Progenitor cell of endocrine pancreas (in vitro differentiated cells): ENCODE measurements around the gene AP4E1. TPM values are rescaled to one million over a fixed set of nuclear protein-coding genes. Genes with fewer than 3 reads are reported as not detected.
A peak's percentile ranks its signal among the peaks of the same experiment; 100 is the strongest.
"Not testable (repeated sequence)": the region's sequence is repeated elsewhere in the genome, so short reads cannot be mapped to it uniquely, and the experiment has no call there.

Source experiments
- DNase-seq: peaks from one replicate; pipeline ENCODE4 v3.0.0; 2021; ENCODE audit warnings: low spot score; ENCODE audit not compliant: unreplicated experiment
- H3K27ac Mint-ChIP-seq: 2 replicates; pipeline ENCODE4 v1.8.0; 2021; ENCODE audit warnings: mild to moderate bottlenecking, moderate library complexity, mixed read lengths
- H3K27me3 Mint-ChIP-seq: 2 replicates; pipeline ENCODE4 v1.8.0; 2021; ENCODE audit warnings: mixed read lengths
- H3K36me3 Mint-ChIP-seq: 2 replicates; pipeline ENCODE4 v1.8.0; 2022; ENCODE audit warnings: mixed read lengths; ENCODE audit not compliant: insufficient read depth
- H3K4me1 Mint-ChIP-seq: 2 replicates; pipeline ENCODE4 v1.8.0; 2021; ENCODE audit warnings: low read depth, mixed read lengths
- H3K4me3 Mint-ChIP-seq: 2 replicates; pipeline ENCODE4 v1.8.0; 2021; ENCODE audit warnings: low read depth, mild to moderate bottlenecking, moderate library complexity, mixed read lengths
- H3K9me3 Mint-ChIP-seq: 2 replicates; pipeline ENCODE4 v1.8.0; 2021; ENCODE audit warnings: low read depth, mixed read lengths
- CTCF ChIP-seq: fragments of 200-600 bp; sonication (generic); IDR thresholded peaks from one replicate; pipeline ENCODE4 v1.5.0; 2021; ENCODE audit warnings: antibody characterized with exemption, mild to moderate bottlenecking; ENCODE audit not compliant: unreplicated experiment
- total RNA-seq: library from RNA; stranded (reverse); gene quantifications from 2 replicates; pipeline ENCODE4 v1.2.1, GENCODE V29; 2021

The AP4E1 gene
- total RNA-seq, 1 donor from 2014 or later, result 10.5 TPM

DNA sequence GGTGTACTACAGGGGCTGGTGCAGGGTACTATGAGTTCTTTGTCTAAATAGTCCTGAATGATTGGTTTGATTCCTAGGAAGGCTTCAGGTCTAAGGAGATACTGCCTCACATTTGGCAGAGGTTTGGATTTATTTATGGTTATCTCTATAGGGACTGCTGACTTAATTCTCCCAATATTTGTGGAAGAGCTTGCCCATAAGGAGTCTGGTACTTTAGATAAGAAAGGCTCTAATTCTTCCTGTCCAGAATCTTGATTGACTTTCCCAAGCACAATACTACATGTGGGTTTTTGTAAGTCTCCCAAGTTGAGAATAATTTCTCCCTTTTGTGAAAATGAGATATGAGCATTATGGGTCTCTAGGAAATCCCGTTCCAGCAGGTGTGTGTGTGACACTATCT, 36.7 kb upstream of the AP4E1 start:
- Mint-ChIP-seq H3K4me1 (peaks cover 14% of the 10 kb centered on the region), H3K36me3 (no peaks in the 10 kb centered on the region), H3K27ac (no peak overlapping the region), H3K27me3 (peaks cover 4% of the 10 kb centered on the region), H3K4me3 (no peak overlapping the region), H3K9me3 (no peaks in the 10 kb centered on the region)
- no peak for DNase-seq
- TF ChIP-seq CTCF, result no peak

DNA sequence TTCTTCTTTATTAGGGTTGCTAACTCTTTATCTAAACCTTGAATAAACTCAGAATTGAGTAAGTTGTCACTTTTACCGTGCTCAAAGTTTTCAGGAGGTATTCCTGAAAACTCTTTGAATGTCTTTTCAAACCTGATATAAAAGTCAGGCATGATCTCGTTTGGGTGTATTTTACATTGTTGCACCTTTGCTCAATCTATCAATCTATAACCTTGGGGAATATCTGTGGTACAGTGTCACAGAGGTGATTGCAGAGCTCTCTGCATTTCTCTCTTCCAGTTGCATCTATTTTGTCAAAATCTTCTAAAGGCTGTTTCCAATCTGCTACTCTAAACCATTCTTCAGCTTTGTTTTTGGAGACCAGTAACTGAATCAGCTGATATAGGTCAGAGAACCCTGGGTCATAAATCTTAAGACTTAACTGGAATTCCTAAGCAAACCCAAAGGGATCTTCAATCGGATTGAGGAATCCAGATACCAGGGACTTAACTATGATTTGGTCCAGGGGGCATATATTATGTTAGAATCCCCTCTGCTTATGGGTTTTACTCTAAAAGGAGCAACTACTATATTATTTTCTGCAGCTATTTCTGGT, 35.6 kb upstream of the AP4E1 start:
- TF ChIP-seq CTCF, result no peak
- no peak for DNase-seq
- Mint-ChIP-seq H3K36me3 (no peaks in the 10 kb centered on the region), H3K4me3 (no peak overlapping the region), H3K27ac (no peak overlapping the region), H3K9me3 (no peaks in the 10 kb centered on the region), H3K4me1 (peaks cover 11% of the 10 kb centered on the region), H3K27me3 (peaks cover 4% of the 10 kb centered on the region)

GRCh38 chr15:50873935-50874361, 34.5 kb upstream of the AP4E1 start:
- DNase-seq, result no peak
- no peak for TF ChIP-seq CTCF
- H3K4me3 Mint-ChIP-seq, result no peak overlapping the region
- H3K9me3 Mint-ChIP-seq, result no peaks in the 10 kb centered on the region
- H3K27ac Mint-ChIP-seq, result no peak overlapping the region
- peaks cover 11% of the 10 kb centered on the region for H3K4me1 Mint-ChIP-seq
- peaks cover 8% of the 10 kb centered on the region for H3K27me3 Mint-ChIP-seq
- H3K36me3 Mint-ChIP-seq, result no peaks in the 10 kb centered on the region

DNA sequence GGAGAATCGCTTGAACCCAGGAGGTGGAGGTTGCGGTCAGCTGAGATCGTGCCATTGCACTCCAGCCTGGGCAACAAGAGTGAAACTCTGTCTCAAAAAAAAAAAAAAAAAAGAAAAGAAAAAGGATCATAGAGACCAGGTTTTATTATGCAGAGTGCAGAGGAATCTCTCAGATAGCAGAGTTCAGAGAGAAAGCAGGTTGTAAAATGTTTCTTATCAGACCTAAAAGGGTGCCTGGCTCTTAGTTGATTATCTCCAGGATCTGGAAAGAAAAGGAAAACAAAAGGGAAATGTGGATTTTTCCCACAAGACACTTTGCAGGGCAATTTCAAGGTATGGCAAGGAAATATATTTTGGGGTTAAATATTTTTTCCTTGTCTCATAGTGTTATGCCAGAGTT, 33.2 kb upstream of the AP4E1 start:
- DNase-seq, H3K27ac Mint-ChIP-seq: not testable (repeated sequence)
- H3K4me1 Mint-ChIP-seq, result peaks cover 11% of the 10 kb centered on the region

GRCh38 chr15:50876260-50876988, 32.1 kb upstream of the AP4E1 start:
- no peak overlapping the region for H3K4me3 Mint-ChIP-seq

More for the DNA sequence above, 33.2 kb upstream of the AP4E1 start:
- not testable (repeated sequence) for H3K27me3 Mint-ChIP-seq, H3K36me3 Mint-ChIP-seq, H3K4me3 Mint-ChIP-seq, H3K9me3 Mint-ChIP-seq

More at GRCh38 chr15:50876260-50876988, 32.1 kb upstream of the AP4E1 start:
- Mint-ChIP-seq H3K27me3 (peaks cover 4% of the 10 kb centered on the region), H3K36me3 (no peaks in the 10 kb centered on the region), H3K9me3 (no peaks in the 10 kb centered on the region), H3K27ac (peak overlapping the region; percentile 15), H3K4me1 (peaks cover 10% of the 10 kb centered on the region)
- no peak for DNase-seq
- no peak for TF ChIP-seq CTCF
